ENCODE results near the gene GREM2. TPM values are rescaled to one million over a fixed set of nuclear protein-coding genes. Genes with fewer than 3 reads are reported as not detected.

GREM2 gene
- total RNA-seq, 2 donors from 2014 or later = 1.6 TPM

- no peak overlapping the region for H3K27ac ChIP-seq
- H3K4me3 ChIP-seq = no peak overlapping the region
- TF ChIP-seq, protein P1, sequence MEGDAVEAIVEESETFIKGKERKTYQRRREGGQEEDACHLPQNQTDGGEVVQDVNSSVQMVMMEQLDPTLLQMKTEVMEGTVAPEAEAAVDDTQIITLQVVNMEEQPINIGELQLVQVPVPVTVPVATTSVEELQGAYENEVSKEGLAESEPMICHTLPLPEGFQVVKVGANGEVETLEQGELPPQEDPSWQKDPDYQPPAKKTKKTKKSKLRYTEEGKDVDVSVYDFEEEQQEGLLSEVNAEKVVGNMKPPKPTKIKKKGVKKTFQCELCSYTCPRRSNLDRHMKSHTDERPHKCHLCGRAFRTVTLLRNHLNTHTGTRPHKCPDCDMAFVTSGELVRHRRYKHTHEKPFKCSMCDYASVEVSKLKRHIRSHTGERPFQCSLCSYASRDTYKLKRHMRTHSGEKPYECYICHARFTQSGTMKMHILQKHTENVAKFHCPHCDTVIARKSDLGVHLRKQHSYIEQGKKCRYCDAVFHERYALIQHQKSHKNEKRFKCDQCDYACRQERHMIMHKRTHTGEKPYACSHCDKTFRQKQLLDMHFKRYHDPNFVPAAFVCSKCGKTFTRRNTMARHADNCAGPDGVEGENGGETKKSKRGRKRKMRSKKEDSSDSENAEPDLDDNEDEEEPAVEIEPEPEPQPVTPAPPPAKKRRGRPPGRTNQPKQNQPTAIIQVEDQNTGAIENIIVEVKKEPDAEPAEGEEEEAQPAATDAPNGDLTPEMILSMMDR (IDR thresholded peaks at IDR 0.05) = no peak
- no peaks in the 10 kb centered on the region for H3K4me1 ChIP-seq (ENCODE audit: control insufficient read depth in 1 of 2, low read depth in 2 of 2)
- H3K9me3 ChIP-seq = no peaks in the 10 kb centered on the region
- ATAC-seq (ENCODE audit: insufficient number of reproducible peaks, low FRiP score, low read depth) = no peak
- H3K36me3 ChIP-seq = no peaks in the 10 kb centered on the region
- H3K27me3 ChIP-seq (replicated peaks; ENCODE audit: insufficient read depth) = no peaks in the 10 kb centered on the region
- no peak for DNase-seq (ENCODE audit: low spot score)
Observed at GRCh38 chr1:240462766-240463395, 149.1 kb downstream of the GREM2 start.

GRCh38 chr1:240462277-240462676 is 149.7 kb downstream of the GREM2 start:
- H3K4me3 ChIP-seq = no peak overlapping the region
- H3K9me3 ChIP-seq = no peaks in the 10 kb centered on the region
- TF ChIP-seq, protein P1 (IDR thresholded peaks at IDR 0.05) = no peak
- no peak for ATAC-seq (ENCODE audit: insufficient number of reproducible peaks, low FRiP score, low read depth)
- no peak overlapping the region for H3K27ac ChIP-seq
- H3K36me3 ChIP-seq = no peaks in the 10 kb centered on the region
- H3K27me3 ChIP-seq (replicated peaks; ENCODE audit: insufficient read depth) = no peaks in the 10 kb centered on the region
- H3K4me1 ChIP-seq (ENCODE audit: control insufficient read depth in 1 of 2, low read depth in 2 of 2) = no peaks in the 10 kb centered on the region
- no peak for DNase-seq (ENCODE audit: low spot score)

GRCh38 chr1:240457203-240457602 is 154.8 kb downstream of the GREM2 start:
- H3K9me3 ChIP-seq = no peaks in the 10 kb centered on the region
- TF ChIP-seq, protein P1 (IDR thresholded peaks at IDR 0.05) = no peak
- H3K27ac ChIP-seq = no peak overlapping the region
- DNase-seq (ENCODE audit: low spot score) (no peak), ATAC-seq (ENCODE audit: insufficient number of reproducible peaks, low FRiP score, low read depth) (no peak)
- no peak overlapping the region for H3K4me3 ChIP-seq
- H3K4me1 ChIP-seq (ENCODE audit: control insufficient read depth in 1 of 2, low read depth in 2 of 2) = no peaks in the 10 kb centered on the region
- no peaks in the 10 kb centered on the region for H3K36me3 ChIP-seq
- H3K27me3 ChIP-seq (replicated peaks; ENCODE audit: insufficient read depth) = no peaks in the 10 kb centered on the region

GRCh38 chr1:240455228-240455821 is 156.6 kb downstream of the GREM2 start:
- Histone ChIP-seq H3K36me3 (no peaks in the 10 kb centered on the region), H3K9me3 (no peaks in the 10 kb centered on the region), H3K4me3 (no peak overlapping the region), H3K27me3 (replicated peaks; ENCODE audit: insufficient read depth) (no peaks in the 10 kb centered on the region), H3K4me1 (ENCODE audit: control insufficient read depth in 1 of 2, low read depth in 2 of 2) (no peaks in the 10 kb centered on the region), H3K27ac (no peak overlapping the region)
- TF ChIP-seq, protein P1 (IDR thresholded peaks at IDR 0.05) = no peak
- DNase-seq (ENCODE audit: low spot score) (no peak), ATAC-seq (ENCODE audit: insufficient number of reproducible peaks, low FRiP score, low read depth) (no peak)

DNA sequence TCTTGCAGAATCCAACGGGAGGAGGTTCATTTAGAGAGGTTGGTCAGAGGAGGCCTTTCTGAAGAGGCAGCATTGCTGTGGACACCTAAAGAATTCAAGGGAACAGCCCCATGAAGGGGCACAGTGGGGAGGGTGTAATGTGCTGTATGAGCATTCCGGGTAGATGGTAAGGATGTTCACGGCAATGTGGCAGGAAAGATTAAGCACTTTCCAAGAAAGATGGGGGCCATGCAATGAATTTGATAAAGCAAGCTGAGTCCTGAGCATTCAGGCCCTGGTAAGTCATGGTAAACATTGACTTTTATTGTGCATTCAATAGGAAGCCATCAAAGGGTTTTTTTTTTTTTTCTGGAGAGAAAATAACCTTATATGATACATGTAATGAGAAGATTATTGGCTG is 166.6 kb downstream of the GREM2 start:
- H3K27me3 ChIP-seq (replicated peaks; ENCODE audit: insufficient read depth) = no peaks in the 10 kb centered on the region
- ATAC-seq (ENCODE audit: insufficient number of reproducible peaks, low FRiP score, low read depth) (no peak), DNase-seq (ENCODE audit: low spot score) (no peak)
- H3K27ac ChIP-seq = no peak overlapping the region
- H3K36me3 ChIP-seq = no peaks in the 10 kb centered on the region
- TF ChIP-seq, protein P1 (IDR thresholded peaks at IDR 0.05) = no peak
- H3K9me3 ChIP-seq = no peaks in the 10 kb centered on the region
- H3K4me1 ChIP-seq (ENCODE audit: control insufficient read depth in 1 of 2, low read depth in 2 of 2) = no peaks in the 10 kb centered on the region
- H3K4me3 ChIP-seq = no peak overlapping the region
